ENCODE data around the gene TRRAP. TPM values are rescaled to one million over a fixed set of nuclear protein-coding genes. Genes with fewer than 3 reads are reported as not detected.

The TRRAP gene
- total and polyA plus RNA-seq, 2 of the 8 experiments (the other 6 are each of a cell fraction or from before 2014, with no cell fraction given) = 21.7 to 48.6 TPM

GRCh38 chr7:99019523-99020412, 141.4 kb downstream of the TRRAP start:
- WGBS, 2 experiments (ENCODE audit: extremely low coverage in 1 of 2, insufficient coverage in 1 of 2, insufficient read length in 1 of 2, insufficient replicate concordance in 2 of 2, low coverage in 1 of 2, low lambda C conversion rate in 2 of 2, missing lambda C conversion rate in 1 of 2) = 91% methylated on average over 12 of the region's 12 CpGs; no CpG with 5 or more reads in 1 of the 2 experiments

More at GRCh38 chr7:99019523-99020412, 141.4 kb downstream of the TRRAP start:
- DNase-seq (ENCODE audit: low read depth in 1 of 2, low spot score in 2 of 2) = no peak
- no peak overlapping the region for H2BK5ac ChIP-seq (ENCODE audit: low read depth, low read length)
- H4K20me1 ChIP-seq (replicated peaks in 1 of 2; ENCODE audit: control insufficient read depth in 1 of 2, insufficient read depth in 2 of 2, low read length in 2 of 2) = peaks cover 0 to 2% of the 10 kb centered on the region in 2 experiments
- no peak overlapping the region for H3K14ac ChIP-seq (ENCODE audit: insufficient read length)
- H2AFZ ChIP-seq (ENCODE audit: low read length) = no peak overlapping the region
- H4K5ac ChIP-seq (ENCODE audit: insufficient read length, low read depth, low read length) = no peak overlapping the region
- peaks cover 0 to 14% (median 5%) of the 10 kb centered on the region in 4 experiments; a peak in 4 of 8 replicates for H3K36me3 ChIP-seq (ENCODE audit: control insufficient read depth in 2 of 4, insufficient read depth in 4 of 4, low read length in 3 of 4)
- no peak overlapping the region for H3K4me2 ChIP-seq (ENCODE audit: insufficient read depth in 1 of 2, low read depth in 2 of 2, low read length in 2 of 2)
- H3K27ac ChIP-seq (ENCODE audit: low read depth, low read length) = no peak overlapping the region
- H3K9me3 ChIP-seq (ENCODE audit: insufficient read depth in 2 of 2, low read depth in 1 of 2, low read length in 1 of 2) = no peaks in the 10 kb centered on the region
- H3K18ac ChIP-seq (ENCODE audit: extremely low read depth, low read length) = no peak overlapping the region
- H3K79me1 ChIP-seq (ENCODE audit: low read depth, low read length) = no peaks in the 10 kb centered on the region; the same call in 1 of the 2 replicates
- H3K27me3 ChIP-seq (replicated peaks in 1 of 4; ENCODE audit: control insufficient read depth in 3 of 4, extremely low read depth in 1 of 4, insufficient read depth in 3 of 4, low read length in 3 of 4) = no peaks in the 10 kb centered on the region
- no peak overlapping the region for H3K56ac ChIP-seq (replicated peaks; ENCODE audit: insufficient read length, low read depth, low read length)
- no peak overlapping the region for H2BK20ac ChIP-seq (ENCODE audit: low read length)
- no peak overlapping the region for H2BK12ac ChIP-seq (ENCODE audit: low read depth, low read length)
- no peak for TF ChIP-seq PHF8 (conservative IDR thresholded peaks at IDR 0.05; ENCODE audit: low read depth, low read length)
- TF ChIP-seq RNF2 (IDR thresholded peaks at IDR 0.05; ENCODE audit: borderline replicate concordance, low read depth, low read length, missing control alignments, poor library complexity, severe bottlenecking) = no peak
- no peak for TF ChIP-seq RBBP5 (IDR thresholded peaks at IDR 0.05; ENCODE audit: borderline replicate concordance, low read depth, low read length)
- TF ChIP-seq RFX5 (IDR thresholded peaks at IDR 0.05; ENCODE audit: borderline replicate concordance, low read depth, low read length) = no peak
- no peak overlapping the region for H3K4ac ChIP-seq (replicated peaks; ENCODE audit: insufficient read length, low read depth, low read length)
- no peak overlapping the region for H4K91ac ChIP-seq (replicated peaks; ENCODE audit: insufficient read length, low read length)
- no peak overlapping the region for H4K8ac ChIP-seq (ENCODE audit: extremely low read depth, insufficient read depth, low read length)
- no peak overlapping the region for H3K4me3 ChIP-seq (ENCODE audit: extremely low read depth in 1 of 4, insufficient read depth in 2 of 4, low read depth in 3 of 4, low read length in 4 of 4)
- H2BK120ac ChIP-seq (replicated peaks; ENCODE audit: low read depth, low read length) = no peak overlapping the region
- no peak overlapping the region for H2BK15ac ChIP-seq (ENCODE audit: low read length)
- H2AK5ac ChIP-seq (ENCODE audit: low read depth, low read length) = no peak overlapping the region
- CTCF ChIA-PET (ENCODE audit: partially characterized antibody) = interaction anchor here (1.0 to 2.8 kb wide), 2 partner anchors 17 to 258 kb away, joined by 3 to 9 read pairs; no protein-coding TSS in a partner anchor
- H3K79me2 ChIP-seq (ENCODE audit: control insufficient read depth in 1 of 2, insufficient read depth in 2 of 2, low read length in 2 of 2) = peaks cover 0 to 5% of the 10 kb centered on the region in 2 experiments; a peak in 1 of 4 replicates
- no peaks in the 10 kb centered on the region for H3K23me2 ChIP-seq (ENCODE audit: low read depth, low read length)
- H3K9ac ChIP-seq (replicated peaks in 1 of 4; ENCODE audit: extremely low read depth in 1 of 4, low read depth in 3 of 4, low read length in 3 of 4) = no peak overlapping the region
- FAIRE-seq = no peak
- no peak overlapping the region for H3K23ac ChIP-seq (ENCODE audit: insufficient read length)
- no peaks in the 10 kb centered on the region for H3K4me1 ChIP-seq (replicated peaks in 1 of 4; ENCODE audit: control insufficient read depth in 3 of 4, insufficient read depth in 4 of 4, low read length in 3 of 4)
- POLR2A ChIA-PET (ENCODE audit: partially characterized antibody) = no interaction called here

Measured in H1 (cell line).